ENCODE data around the gene CBX5. TPM values are rescaled to one million over a fixed set of nuclear protein-coding genes. Genes with fewer than 3 reads are reported as not detected.

CBX5 gene
- total and polyA plus RNA-seq, 9 of the 15 experiments (the other 6 are each of a cell fraction or from before 2014, with no cell fraction given), result 32.6 to 102 (median 59.2) TPM

DNA sequence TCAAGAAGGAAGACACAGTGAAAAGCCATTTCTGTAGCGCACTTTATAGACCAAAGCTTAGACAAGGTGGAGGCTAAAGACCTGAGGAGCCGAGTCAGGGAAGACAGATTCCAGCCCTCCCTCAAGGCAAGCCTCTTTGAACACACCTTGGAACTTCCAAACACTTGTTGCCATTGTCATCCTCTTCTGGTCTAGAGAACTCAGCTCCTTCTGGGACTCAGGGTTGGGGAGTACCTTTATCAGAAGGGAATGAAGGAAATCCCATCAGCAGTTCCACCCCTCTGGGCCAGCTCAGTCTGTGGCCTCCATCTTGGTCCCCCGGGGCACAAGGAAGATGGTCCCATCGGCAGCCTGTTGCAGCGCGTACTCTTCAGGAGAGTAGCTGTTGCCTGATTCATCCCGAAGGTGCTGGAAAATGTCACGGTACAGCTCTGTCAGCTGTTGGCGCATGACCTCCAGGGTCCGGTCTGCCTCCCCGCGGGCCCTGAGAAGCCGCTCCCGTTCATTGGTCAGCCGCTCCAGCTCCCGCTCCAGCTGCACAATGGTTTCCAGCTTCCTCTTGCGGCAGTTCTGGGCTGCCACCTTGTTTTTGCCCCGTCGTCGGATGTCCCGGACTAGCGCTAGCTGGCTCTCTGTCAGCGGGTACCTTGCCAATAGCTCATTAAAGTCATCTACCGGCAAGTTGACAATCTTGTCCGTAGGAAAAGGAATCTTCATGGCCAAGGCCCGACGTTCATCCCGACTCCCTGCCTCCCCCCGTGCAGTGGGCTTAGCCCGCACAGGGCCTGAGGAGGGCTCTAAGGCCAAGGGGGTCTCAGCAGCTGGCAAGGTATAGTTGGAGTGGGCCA is 12.4 kb upstream of the CBX5 start (continued):
- TF ChIP-seq, protein P1, sequence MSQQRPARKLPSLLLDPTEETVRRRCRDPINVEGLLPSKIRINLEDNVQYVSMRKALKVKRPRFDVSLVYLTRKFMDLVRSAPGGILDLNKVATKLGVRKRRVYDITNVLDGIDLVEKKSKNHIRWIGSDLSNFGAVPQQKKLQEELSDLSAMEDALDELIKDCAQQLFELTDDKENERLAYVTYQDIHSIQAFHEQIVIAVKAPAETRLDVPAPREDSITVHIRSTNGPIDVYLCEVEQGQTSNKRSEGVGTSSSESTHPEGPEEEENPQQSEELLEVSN (IDR thresholded peaks at IDR 0.05; ENCODE audit: borderline replicate concordance in 1 of 2, extremely low read depth in 1 of 2, insufficient read depth in 1 of 2, insufficient read length in 1 of 2, low read depth in 1 of 2, low read length in 1 of 2, poor library complexity in 1 of 2, severe bottlenecking in 1 of 2), result peak in 1 of 2 experiments; percentile 49
- TF ChIP-seq ZSCAN29 (IDR thresholded peaks at IDR 0.05) (no peak), ZFX (CRISPR knock-in tag; IDR thresholded peaks at IDR 0.05) (peak; percentile 33; the same call in 1 of the 2 replicates), MCM5 (IDR thresholded peaks at IDR 0.05; ENCODE audit: low read depth) (no peak), ZNF695 (CRISPR knock-in tag; IDR thresholded peaks at IDR 0.05) (no peak), RAD21 (CRISPR knock-in tag; conservative IDR thresholded peaks at IDR 0.05 in 1 of 2, IDR thresholded peaks at IDR 0.05 in 1 of 2) (no peak), KAT2B (IDR thresholded peaks at IDR 0.05; ENCODE audit: low read depth, low read length) (no peak), PRPF4 (IDR thresholded peaks at IDR 0.05; ENCODE audit: insufficient read depth, low read depth, low read length, poor library complexity, severe bottlenecking) (no peak), NFYB (IDR thresholded peaks at IDR 0.05; ENCODE audit: extremely low read depth, insufficient read length) (peak; percentile 17)
- TF ChIP-seq, protein P2, sequence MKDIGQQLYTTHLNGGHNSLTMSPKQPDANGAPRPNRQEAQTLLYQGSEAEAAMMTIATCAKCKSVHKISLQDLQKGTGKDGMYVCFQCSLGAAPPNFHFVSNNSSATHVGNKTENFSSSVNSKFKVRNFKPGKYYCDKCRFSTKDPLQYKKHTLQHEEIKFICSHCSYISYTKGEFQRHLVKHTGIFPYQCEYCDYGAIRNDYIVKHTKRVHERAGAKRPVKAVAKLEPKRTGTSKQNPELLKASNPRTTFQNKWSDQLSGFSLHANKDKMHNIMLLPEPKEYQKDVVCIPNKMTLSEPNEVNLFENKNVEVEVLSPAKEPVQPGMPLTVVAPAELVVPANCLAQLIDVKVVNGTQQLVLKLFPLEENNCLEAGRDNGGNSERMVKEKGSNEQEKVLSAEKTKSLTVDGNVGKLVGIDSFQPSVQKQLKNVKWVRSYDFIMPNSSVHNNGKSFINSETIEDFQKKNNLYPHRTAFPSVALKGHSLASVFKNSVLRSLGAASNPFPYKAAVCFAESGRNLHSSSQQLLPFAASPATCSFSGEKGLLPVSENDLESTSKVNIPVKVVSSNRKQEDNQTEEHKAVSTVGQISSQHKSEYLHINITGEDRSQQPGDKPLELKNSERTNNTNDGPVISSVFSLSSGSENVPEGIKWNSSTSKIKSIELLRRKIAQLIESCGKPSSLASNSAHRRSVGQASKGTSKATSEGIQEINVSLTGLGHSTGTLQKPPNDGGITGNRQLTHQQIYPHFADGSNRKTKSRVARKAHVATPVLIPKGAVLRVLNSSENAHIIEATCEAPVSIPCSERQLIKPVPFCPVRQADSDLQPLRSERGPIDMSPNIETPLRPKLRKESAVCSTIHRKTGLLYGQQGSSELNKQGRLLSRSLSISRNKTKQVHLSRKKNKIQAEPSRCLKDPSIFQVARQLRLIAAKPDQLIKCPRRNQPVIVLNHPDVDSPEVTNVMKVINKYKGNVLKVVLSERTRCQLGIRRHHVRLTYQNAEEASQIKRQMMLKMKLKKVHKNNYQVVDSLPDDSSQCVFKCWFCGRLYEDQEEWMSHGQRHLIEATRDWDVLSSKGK (CRISPR knock-in tag; IDR thresholded peaks at IDR 0.05), result no peak
- TF ChIP-seq, protein P3, sequence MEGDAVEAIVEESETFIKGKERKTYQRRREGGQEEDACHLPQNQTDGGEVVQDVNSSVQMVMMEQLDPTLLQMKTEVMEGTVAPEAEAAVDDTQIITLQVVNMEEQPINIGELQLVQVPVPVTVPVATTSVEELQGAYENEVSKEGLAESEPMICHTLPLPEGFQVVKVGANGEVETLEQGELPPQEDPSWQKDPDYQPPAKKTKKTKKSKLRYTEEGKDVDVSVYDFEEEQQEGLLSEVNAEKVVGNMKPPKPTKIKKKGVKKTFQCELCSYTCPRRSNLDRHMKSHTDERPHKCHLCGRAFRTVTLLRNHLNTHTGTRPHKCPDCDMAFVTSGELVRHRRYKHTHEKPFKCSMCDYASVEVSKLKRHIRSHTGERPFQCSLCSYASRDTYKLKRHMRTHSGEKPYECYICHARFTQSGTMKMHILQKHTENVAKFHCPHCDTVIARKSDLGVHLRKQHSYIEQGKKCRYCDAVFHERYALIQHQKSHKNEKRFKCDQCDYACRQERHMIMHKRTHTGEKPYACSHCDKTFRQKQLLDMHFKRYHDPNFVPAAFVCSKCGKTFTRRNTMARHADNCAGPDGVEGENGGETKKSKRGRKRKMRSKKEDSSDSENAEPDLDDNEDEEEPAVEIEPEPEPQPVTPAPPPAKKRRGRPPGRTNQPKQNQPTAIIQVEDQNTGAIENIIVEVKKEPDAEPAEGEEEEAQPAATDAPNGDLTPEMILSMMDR (IDR thresholded peaks at IDR 0.05 in 2 of 3, conservative IDR thresholded peaks at IDR 0.05 in 1 of 3; ENCODE audit: insufficient read depth in 2 of 3, low read depth in 1 of 3, low read length in 3 of 3), result no peak
- TF ChIP-seq, protein P4, sequence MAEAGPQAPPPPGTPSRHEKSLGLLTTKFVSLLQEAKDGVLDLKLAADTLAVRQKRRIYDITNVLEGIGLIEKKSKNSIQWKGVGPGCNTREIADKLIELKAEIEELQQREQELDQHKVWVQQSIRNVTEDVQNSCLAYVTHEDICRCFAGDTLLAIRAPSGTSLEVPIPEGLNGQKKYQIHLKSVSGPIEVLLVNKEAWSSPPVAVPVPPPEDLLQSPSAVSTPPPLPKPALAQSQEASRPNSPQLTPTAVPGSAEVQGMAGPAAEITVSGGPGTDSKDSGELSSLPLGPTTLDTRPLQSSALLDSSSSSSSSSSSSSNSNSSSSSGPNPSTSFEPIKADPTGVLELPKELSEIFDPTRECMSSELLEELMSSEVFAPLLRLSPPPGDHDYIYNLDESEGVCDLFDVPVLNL (CRISPR knock-in tag; IDR thresholded peaks at IDR 0.05; ENCODE audit: low read depth), result no peak
- TF ChIP-seq, protein P5, sequence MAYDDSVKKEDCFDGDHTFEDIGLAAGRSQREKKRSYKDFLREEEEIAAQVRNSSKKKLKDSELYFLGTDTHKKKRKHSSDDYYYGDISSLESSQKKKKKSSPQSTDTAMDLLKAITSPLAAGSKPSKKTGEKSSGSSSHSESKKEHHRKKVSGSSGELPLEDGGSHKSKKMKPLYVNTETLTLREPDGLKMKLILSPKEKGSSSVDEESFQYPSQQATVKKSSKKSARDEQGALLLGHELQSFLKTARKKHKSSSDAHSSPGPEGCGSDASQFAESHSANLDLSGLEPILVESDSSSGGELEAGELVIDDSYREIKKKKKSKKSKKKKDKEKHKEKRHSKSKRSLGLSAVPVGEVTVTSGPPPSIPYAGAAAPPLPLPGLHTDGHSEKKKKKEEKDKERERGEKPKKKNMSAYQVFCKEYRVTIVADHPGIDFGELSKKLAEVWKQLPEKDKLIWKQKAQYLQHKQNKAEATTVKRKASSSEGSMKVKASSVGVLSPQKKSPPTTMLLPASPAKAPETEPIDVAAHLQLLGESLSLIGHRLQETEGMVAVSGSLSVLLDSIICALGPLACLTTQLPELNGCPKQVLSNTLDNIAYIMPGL (CRISPR knock-in tag; IDR thresholded peaks at IDR 0.05), result no peak
